Neutrophil (primary cell): ENCODE measurements around the gene EHMT1.

Source experiments
- H3K27ac ChIP-seq: fragments of 200-600 bp; sonication (generic); 2 replicates; pipeline ENCODE4 v1.5.1; 2016; ENCODE audit warnings: mild to moderate bottlenecking, moderate library complexity
- H3K27me3 ChIP-seq: fragments of 200-600 bp; sonication (generic); 2 replicates; pipeline ENCODE4 v1.6.0; 2016; ENCODE audit warnings: mild to moderate bottlenecking
- H3K36me3 ChIP-seq: fragments of 200-600 bp; sonication (generic); 2 replicates; pipeline ENCODE4 v1.5.1; 2017
- H3K4me1 ChIP-seq, 2 experiments: fragments of 200-600 bp in 1 of 2; sonication (generic) in 1 of 2; 1 replicate in 1 of 2; 2 replicates in 1 of 2; pipeline versions ENCODE4 v1.5.1 to v1.6.1; 2013 to 2016; ENCODE audit warnings: low read depth in 1 of 2, low read length in 1 of 2, mild to moderate bottlenecking in 1 of 2, moderate library complexity in 1 of 2; ENCODE audit not compliant: control insufficient read depth in 1 of 2, insufficient read depth in 1 of 2
- H3K4me3 ChIP-seq, 2 experiments: fragments of 200-600 bp in 1 of 2; sonication (generic) in 1 of 2; 1 replicate in 1 of 2; 2 replicates in 1 of 2; pipeline ENCODE4 v1.5.1; 2013 to 2016; ENCODE audit warnings: low read depth in 1 of 2, low read length in 1 of 2, mild to moderate bottlenecking in 1 of 2, moderate library complexity in 1 of 2
- H3K9me3 ChIP-seq: fragments of 200-600 bp; sonication (generic); 2 replicates; pipeline ENCODE4 v1.5.1; 2016
- TF ChIP-seq, protein P1 (sequence below): fragments of 200-600 bp; sonication (generic); IDR thresholded peaks from 2 replicates; pipeline ENCODE4 v1.5.1; 2016; ENCODE audit warnings: antibody characterized with exemption

Gene EHMT1

GRCh38 chr9:137741330-137741729 is 122.5 kb downstream of the EHMT1 start:
- Histone ChIP-seq H3K27ac (no peak overlapping the region), H3K4me3 (no peak overlapping the region), H3K4me1 (peaks cover 0 to 4% of the 10 kb centered on the region in 2 experiments), H3K27me3 (no peaks in the 10 kb centered on the region), H3K9me3 (no peaks in the 10 kb centered on the region), H3K36me3 (peaks cover 37% of the 10 kb centered on the region)
- TF ChIP-seq, protein P1, sequence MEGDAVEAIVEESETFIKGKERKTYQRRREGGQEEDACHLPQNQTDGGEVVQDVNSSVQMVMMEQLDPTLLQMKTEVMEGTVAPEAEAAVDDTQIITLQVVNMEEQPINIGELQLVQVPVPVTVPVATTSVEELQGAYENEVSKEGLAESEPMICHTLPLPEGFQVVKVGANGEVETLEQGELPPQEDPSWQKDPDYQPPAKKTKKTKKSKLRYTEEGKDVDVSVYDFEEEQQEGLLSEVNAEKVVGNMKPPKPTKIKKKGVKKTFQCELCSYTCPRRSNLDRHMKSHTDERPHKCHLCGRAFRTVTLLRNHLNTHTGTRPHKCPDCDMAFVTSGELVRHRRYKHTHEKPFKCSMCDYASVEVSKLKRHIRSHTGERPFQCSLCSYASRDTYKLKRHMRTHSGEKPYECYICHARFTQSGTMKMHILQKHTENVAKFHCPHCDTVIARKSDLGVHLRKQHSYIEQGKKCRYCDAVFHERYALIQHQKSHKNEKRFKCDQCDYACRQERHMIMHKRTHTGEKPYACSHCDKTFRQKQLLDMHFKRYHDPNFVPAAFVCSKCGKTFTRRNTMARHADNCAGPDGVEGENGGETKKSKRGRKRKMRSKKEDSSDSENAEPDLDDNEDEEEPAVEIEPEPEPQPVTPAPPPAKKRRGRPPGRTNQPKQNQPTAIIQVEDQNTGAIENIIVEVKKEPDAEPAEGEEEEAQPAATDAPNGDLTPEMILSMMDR: no peak

- TF ChIP-seq, protein P1: no peak
- H3K36me3 ChIP-seq: peaks cover 49% of the 10 kb centered on the region
- peaks cover 0 to 4% of the 10 kb centered on the region in 2 experiments for H3K4me1 ChIP-seq
- no peaks in the 10 kb centered on the region for H3K9me3 ChIP-seq
- no peak overlapping the region for H3K27ac ChIP-seq
- no peaks in the 10 kb centered on the region for H3K27me3 ChIP-seq
- no peak overlapping the region for H3K4me3 ChIP-seq
These were observed 123.9 kb downstream of the EHMT1 start for GRCh38 chr9:137742698-137743097.

GRCh38 chr9:137743695-137744094 is 124.9 kb downstream of the EHMT1 start:
- Histone ChIP-seq H3K36me3 (peaks cover 57% of the 10 kb centered on the region), H3K4me1 (peaks cover 0 to 4% of the 10 kb centered on the region in 2 experiments), H3K4me3 (no peak overlapping the region), H3K27me3 (no peaks in the 10 kb centered on the region), H3K27ac (no peak overlapping the region), H3K9me3 (no peaks in the 10 kb centered on the region)
- TF ChIP-seq, protein P1: no peak

DNA sequence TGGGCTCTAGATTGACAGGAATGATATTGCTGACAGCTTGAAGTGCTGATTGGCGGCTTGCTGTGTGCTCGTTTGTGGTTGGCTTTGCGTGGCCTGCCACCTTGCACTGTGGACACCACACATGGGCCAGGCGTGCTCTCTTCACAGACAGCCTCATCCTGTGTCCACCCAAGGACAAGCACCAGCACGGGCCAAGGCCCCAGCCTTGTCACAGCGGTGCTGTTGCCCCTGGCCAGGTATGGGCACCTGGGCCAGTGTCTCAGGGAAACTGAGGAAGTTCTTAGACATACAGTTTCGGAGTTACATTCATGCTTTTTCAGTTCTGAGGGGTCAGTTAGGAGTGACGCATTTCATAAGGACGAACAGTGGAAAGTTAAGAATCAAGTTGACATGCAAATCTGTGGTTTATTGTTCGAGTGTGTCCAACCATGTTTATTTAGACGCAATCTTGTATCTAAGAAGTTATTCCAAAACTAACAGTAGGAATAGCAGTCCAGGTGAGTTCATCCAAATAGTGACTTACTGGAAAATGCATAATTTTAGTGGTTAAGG is 125.9 kb downstream of the EHMT1 start:
- Histone ChIP-seq H3K36me3 (peaks cover 60% of the 10 kb centered on the region), H3K9me3 (no peaks in the 10 kb centered on the region), H3K4me3 (no peak overlapping the region), H3K4me1 (peaks cover 0 to 4% of the 10 kb centered on the region in 2 experiments), H3K27me3 (no peaks in the 10 kb centered on the region), H3K27ac (no peak overlapping the region)
- TF ChIP-seq, protein P1: no peak

DNA sequence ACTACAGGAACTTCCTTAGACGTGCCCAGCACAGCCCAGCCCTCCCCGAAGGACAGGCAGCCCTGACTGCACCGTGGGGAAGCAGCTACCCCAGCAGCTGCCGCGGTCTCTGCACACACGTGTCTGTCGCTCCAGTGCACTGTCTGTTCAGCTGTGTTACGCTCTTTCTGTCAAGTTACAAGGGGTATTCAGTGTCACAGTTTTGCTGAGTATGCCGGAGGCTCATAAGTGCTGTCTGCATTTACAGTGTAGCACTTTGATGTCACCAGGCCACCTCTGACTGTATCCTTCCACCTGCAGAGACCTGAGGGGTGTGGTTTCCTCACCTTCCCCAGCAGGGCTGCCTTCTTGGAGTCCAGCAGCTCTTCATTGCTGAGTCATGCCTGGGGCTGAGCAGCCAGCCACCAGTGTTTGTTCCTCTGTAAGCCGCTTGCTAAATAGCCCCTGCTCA is 126.8 kb downstream of the EHMT1 start:
- H3K9me3 ChIP-seq: no peaks in the 10 kb centered on the region
- H3K27ac ChIP-seq: peak overlapping the region; percentile 39
- TF ChIP-seq, protein P1: no peak
- H3K4me1 ChIP-seq: peaks cover 0 to 4% of the 10 kb centered on the region in 2 experiments
- peaks cover 57% of the 10 kb centered on the region for H3K36me3 ChIP-seq
- H3K27me3 ChIP-seq: no peaks in the 10 kb centered on the region
- H3K4me3 ChIP-seq: no peak overlapping the region
